Sigmoid colon (tissue), 7 donors: ENCODE data around the gene TUT4. TPM values are rescaled to one million over a fixed set of nuclear protein-coding genes. Genes with fewer than 3 reads are reported as not detected.

Experiments used
- DNase-seq: peaks from one replicate; pipeline ENCODE4 v3.0.0-alpha.2; 2019
- H3K27ac ChIP-seq, 4 donors: fragments of 200-600 bp; sonication (generic); one replicate each; pipeline ENCODE4 v1.5.1; 2016 to 2019; ENCODE audit warnings: mild to moderate bottlenecking in 1 of 4
- H3K27me3 ChIP-seq, 3 donors: fragments of 200-600 bp; sonication (generic); one replicate each; pipeline ENCODE4 v1.5.1; 2019; ENCODE audit warnings: mild to moderate bottlenecking in 1 of 3
- H3K36me3 ChIP-seq, 4 donors: fragments of 200-600 bp; sonication (generic); one replicate each; pipeline ENCODE4 v1.5.1; 2016 to 2019
- H3K4me1 ChIP-seq, 4 donors: fragments of 200-600 bp; sonication (generic); one replicate each; pipeline ENCODE4 v1.5.1; 2017 to 2019
- H3K4me3 ChIP-seq, 4 donors: fragments of 200-600 bp; sonication (generic); one replicate each; pipeline ENCODE4 v1.5.1; 2017 to 2019; ENCODE audit warnings: mild to moderate bottlenecking in 2 of 4, moderate library complexity in 1 of 4
- H3K9me3 ChIP-seq, 4 donors: fragments of 200-600 bp in 3 of 4; sonication (generic) in 3 of 4; one replicate each; pipeline versions ENCODE4 v1.5.1 to v1.6.1; 2013 to 2019
- CTCF ChIP-seq, 4 experiments: fragments of 450-650 bp in 3 of 4; fragments of 200-600 bp in 1 of 4; IDR thresholded peaks; one replicate each; pipeline ENCODE4 v1.5.1; 2016 to 2019; ENCODE audit warnings: antibody characterized with exemption in 4 of 4, mild to moderate bottlenecking in 3 of 4, moderate library complexity in 2 of 4
- EP300 ChIP-seq, 4 donors: sonication (generic); formaldehyde crosslinking; IDR thresholded peaks; one replicate each; pipeline ENCODE4 v1.6.1; 2017; ENCODE audit warnings: antibody characterized with exemption in 4 of 4
- POLR2A ChIP-seq, 2 donors: fragments of 450-650 bp; IDR thresholded peaks; one replicate each; pipeline ENCODE4 v1.6.1; 2016; ENCODE audit warnings: antibody characterized with exemption in 2 of 2, mild to moderate bottlenecking in 2 of 2, moderate library complexity in 2 of 2
- POLR2AphosphoS5 ChIP-seq, 4 donors: sonication (generic); formaldehyde crosslinking; IDR thresholded peaks; one replicate each; pipeline ENCODE4 v1.6.1; 2017; ENCODE audit warnings: antibody characterized with exemption in 4 of 4
- WGBS, 2 donors: extraction: QIAGEN DNeasy Blood & Tissue Kit; methylation state at CpG; one replicate each; pipeline ENCODE4 v1.1.7; 2013; 5-methylcytosine and 5-hydroxymethylcytosine counted together
- intact Hi-C: fragments of 100-400 bp; cut with DNase I; formaldehyde crosslinking; loops from one replicate; pipeline ENCODE4 v1.15.1; 2023
- polyA plus RNA-seq, 3 donors: library from polyadenylated mRNA; stranded (reverse); fragments of 200-250 nt; gene quantifications; one replicate each; pipeline ENCODE4 v1.2.3, GENCODE V29; 2013
- total RNA-seq, 4 donors: library from RNA; depleted of rRNA; stranded (reverse); fragments of >200 nt; gene quantifications; one replicate each; pipeline ENCODE4 v1.1.0, GENCODE V29; 2016
- donor health status: healthy with polysubstance abuse.
- donor health status: Bipolar disorder and iron deficiency.
- donor health status: healthy.

TUT4 gene
- total and polyA plus RNA-seq, 7 donors: 3.2 to 66.9 (median 50.4) TPM

- intact Hi-C loops: no loop called here
- no peak for DNase-seq
- Histone ChIP-seq H3K27ac (no peak overlapping the region), H3K4me3 (no peak overlapping the region), H3K4me1 (no peaks in the 10 kb centered on the region), H3K36me3 (peaks cover 0 to 57% (median 6%) of the 10 kb centered on the region in 4 donors), H3K9me3 (no peaks in the 10 kb centered on the region), H3K27me3 (no peaks in the 10 kb centered on the region)
- WGBS, 2 donors: 97 to 98% methylated on average over 2 of the region's 2 CpGs
- TF ChIP-seq CTCF (IDR thresholded peaks at IDR 0.05) (no peak), POLR2A (IDR thresholded peaks at IDR 0.05) (no peak), EP300 (IDR thresholded peaks at IDR 0.05) (no peak), POLR2AphosphoS5 (IDR thresholded peaks at IDR 0.05) (no peak)
These were observed 65.3 kb downstream of the TUT4 start for GRCh38 chr1:52487632-52488031.

- H3K27me3 ChIP-seq: no peaks in the 10 kb centered on the region
- TF ChIP-seq CTCF (IDR thresholded peaks at IDR 0.05) (no peak), EP300 (IDR thresholded peaks at IDR 0.05) (no peak), POLR2AphosphoS5 (IDR thresholded peaks at IDR 0.05) (no peak), POLR2A (IDR thresholded peaks at IDR 0.05) (no peak)
- WGBS, 2 donors: 97% methylated on average over 7 of the region's 7 CpGs
- no peak for DNase-seq
- no peak overlapping the region for H3K4me3 ChIP-seq
- no peaks in the 10 kb centered on the region for H3K9me3 ChIP-seq
- intact Hi-C loops: no loop called here
- no peaks in the 10 kb centered on the region for H3K4me1 ChIP-seq
- peaks cover 0 to 24% (median 2%) of the 10 kb centered on the region in 4 donors for H3K36me3 ChIP-seq
- H3K27ac ChIP-seq: no peak overlapping the region
These were observed 70.4 kb downstream of the TUT4 start for GRCh38 chr1:52482326-52483004.

- Histone ChIP-seq H3K4me1 (no peaks in the 10 kb centered on the region), H3K27me3 (no peaks in the 10 kb centered on the region), H3K4me3 (no peak overlapping the region), H3K36me3 (peaks cover 0 to 28% (median 0%) of the 10 kb centered on the region in 4 donors), H3K9me3 (no peaks in the 10 kb centered on the region), H3K27ac (no peak overlapping the region)
- TF ChIP-seq POLR2AphosphoS5 (IDR thresholded peaks at IDR 0.05): no peak
- TF ChIP-seq POLR2A (IDR thresholded peaks at IDR 0.05): no peak
- TF ChIP-seq EP300 (IDR thresholded peaks at IDR 0.05): no peak
- no peak for TF ChIP-seq CTCF (IDR thresholded peaks at IDR 0.05)
- 81 to 90% methylated on average over 2 of the region's 2 CpGs for WGBS, 2 donors
- intact Hi-C loops: no loop called here
- DNase-seq: no peak
These were observed 73.8 kb downstream of the TUT4 start for GRCh38 chr1:52479076-52479475.

- no peaks in the 10 kb centered on the region for H3K9me3 ChIP-seq
These were observed 75.0 kb downstream of the TUT4 start for GRCh38 chr1:52477876-52478275.

More at GRCh38 chr1:52477876-52478275, 75.0 kb downstream of the TUT4 start:
- Histone ChIP-seq H3K27ac (no peak overlapping the region), H3K36me3 (peaks cover 0 to 28% (median 0%) of the 10 kb centered on the region in 4 donors), H3K27me3 (no peaks in the 10 kb centered on the region), H3K4me3 (no peak overlapping the region), H3K4me1 (no peaks in the 10 kb centered on the region)
- no peak for TF ChIP-seq POLR2AphosphoS5 (IDR thresholded peaks at IDR 0.05)
- TF ChIP-seq POLR2A (IDR thresholded peaks at IDR 0.05): no peak
- TF ChIP-seq CTCF (IDR thresholded peaks at IDR 0.05): no peak
- TF ChIP-seq EP300 (IDR thresholded peaks at IDR 0.05): no peak
- 95% methylated on average over 1 of the region's 1 CpG for WGBS, 2 donors
- DNase-seq: no peak
- intact Hi-C loops: no loop called here
